Measurements from ENCODE around the gene CRKL.

The CRKL gene

DNA sequence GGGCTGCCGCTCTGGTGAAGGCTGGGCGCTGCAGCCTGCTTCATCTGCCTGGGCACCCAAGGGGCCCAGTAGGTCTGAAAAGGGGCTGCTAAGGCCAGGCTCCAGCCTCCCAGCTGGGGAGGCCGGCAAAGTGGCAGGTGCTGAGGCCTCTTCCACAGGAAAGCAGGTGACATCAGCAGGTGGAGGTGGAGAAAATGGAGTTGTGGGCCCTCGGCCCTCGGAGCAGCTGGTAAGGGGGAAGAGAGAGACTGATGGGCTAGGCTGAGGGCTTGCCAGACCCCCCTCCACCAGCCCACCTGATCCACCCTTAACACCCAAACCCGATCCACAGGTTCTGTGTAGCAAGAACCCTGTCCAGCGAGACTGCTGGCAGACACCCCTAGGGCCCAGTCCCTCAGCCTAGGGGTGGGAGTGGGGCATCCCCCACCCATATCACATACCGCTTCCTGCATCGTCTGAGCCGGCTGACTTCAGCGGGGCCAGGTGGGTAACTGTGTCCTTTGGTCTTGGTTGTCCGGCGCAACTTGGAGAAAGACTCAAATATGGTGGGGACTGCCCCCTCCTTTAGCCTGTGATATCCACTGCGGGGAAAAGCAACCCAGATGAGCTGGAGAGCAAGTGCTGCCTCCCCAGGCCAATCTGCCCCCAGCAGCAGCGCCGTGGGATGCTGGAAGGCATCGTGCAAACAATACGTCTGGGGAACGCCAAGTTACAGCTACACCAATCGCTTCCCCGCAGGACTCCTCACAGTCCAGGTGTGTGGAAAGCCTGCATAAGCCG lies 83.2 kb downstream of the CRKL start:
- no peak for DNase-seq (ENCODE audit: low read depth, low spot score)

DNA sequence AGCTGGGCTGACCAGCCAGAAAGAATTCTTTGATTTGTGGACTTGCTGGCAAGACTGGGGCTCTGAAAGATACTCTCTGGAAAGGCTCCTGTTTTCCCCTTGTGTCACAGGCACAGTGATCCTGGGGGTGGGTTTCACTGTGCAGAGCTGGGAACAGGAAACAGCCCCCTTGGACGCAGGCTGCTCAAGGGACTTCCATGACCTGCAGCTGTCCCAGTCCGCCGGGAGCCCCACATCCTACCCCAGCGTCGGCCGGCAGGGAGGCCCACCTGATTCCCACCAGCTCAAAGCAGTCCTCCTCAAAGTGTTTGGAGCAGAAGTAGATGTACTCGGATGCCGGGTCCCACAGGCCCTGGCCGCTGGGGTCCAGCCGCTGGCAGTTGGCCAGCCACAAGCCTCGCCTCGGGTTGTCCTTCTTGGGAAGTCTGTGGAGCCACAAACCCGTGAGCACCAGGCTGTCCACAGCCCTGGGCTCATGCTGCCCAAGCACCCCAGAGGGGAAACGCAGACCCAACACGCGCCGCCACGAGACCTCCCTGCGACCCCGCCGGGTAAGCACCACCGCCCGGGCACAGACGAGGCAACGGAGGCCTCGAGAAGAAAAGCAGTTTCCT lies 83.9 kb downstream of the CRKL start:
- no peak for DNase-seq (ENCODE audit: low read depth, low spot score)
- H3K4me3 ChIP-seq (ENCODE audit: low read length), result peak overlapping the region; percentile 90

More for the DNA sequence above, 83.2 kb downstream of the CRKL start:
- peak overlapping the region; percentile 90 for H3K4me3 ChIP-seq (ENCODE audit: low read length)

DNA sequence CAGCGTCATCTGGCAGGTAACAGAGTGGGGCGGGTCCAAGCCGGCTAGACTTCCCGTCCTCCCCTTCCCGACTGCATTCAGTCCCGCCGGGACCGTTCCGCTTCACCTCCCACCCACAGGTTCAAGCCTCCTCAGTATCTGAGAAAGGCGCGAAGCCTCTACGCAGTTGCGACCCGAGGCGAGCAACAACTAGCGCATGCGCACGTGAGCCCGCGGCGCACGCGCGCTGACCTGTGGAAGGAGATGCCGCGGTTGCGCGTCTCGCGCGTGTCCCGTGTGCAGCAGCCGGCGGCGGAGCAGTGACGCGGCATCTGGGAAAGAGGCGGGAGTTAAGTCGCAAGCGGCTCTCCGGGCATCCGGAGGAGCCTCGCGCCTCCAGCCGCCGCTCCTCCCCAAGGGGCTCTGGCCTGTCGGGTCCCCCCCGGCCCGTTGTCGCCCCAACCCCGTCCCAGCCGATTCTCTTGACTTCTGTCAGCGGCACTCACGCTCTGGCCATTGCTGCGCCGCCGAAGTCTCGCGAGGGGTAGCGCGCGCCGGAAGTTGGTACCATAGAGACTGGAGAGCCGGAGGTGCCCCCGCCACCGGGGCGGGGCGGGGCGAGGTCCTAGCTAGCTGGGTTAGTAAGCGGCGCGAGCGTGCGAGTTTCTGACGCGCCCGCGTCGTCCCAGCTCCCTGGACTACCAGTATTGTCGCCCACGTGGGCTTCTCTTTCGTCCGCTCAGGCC lies 84.6 kb downstream of the CRKL start, which contains the start of gene THAP7:
THAP7 (minus strand) TSS at position 518 of the 725 bp plus-strand sequence; CDS start at position 311, 207 bp downstream.
- peak within 1 kb of the TSS; percentile 90 for H3K4me3 ChIP-seq (ENCODE audit: low read length)
- DNase-seq (ENCODE audit: low read depth, low spot score), result peak; percentile 95

Measured in Jurkat, Clone E6-1 (cell line).